Brain microvascular endothelial cell (primary cell): ENCODE data around the gene KAT2B.

Experiments
- DNase-seq: peaks from one replicate; pipeline ENCODE4 v3.0.0-alpha.2; 2020
- H3K27ac ChIP-seq: fragments of 250-450 bp; sonication (Bioruptor Pico); 2 replicates; pipeline ENCODE4 v1.5.1; 2020; ENCODE audit warnings: mild to moderate bottlenecking, moderate library complexity
- H3K27me3 ChIP-seq: fragments of 250-450 bp; sonication (Bioruptor Pico); replicated peaks from 2 replicates; pipeline ENCODE4 v1.5.1; 2020; ENCODE audit warnings: mild to moderate bottlenecking
- H3K36me3 ChIP-seq: fragments of 250-450 bp; sonication (Bioruptor Pico); replicated peaks from 2 replicates; pipeline ENCODE4 v1.5.1; 2020; ENCODE audit warnings: mild to moderate bottlenecking
- H3K4me3 ChIP-seq: 2 replicates; pipeline ENCODE4 v1.5.1; 2011; ENCODE audit warnings: low read depth, mild to moderate bottlenecking, control low read depth, low read length, moderate library complexity
- CTCF ChIP-seq: IDR thresholded peaks from 2 replicates; pipeline ENCODE4 v1.5.1; 2011; ENCODE audit warnings: low read depth, mild to moderate bottlenecking, moderate library complexity, low read length, control low read depth, inconsistent platforms; ENCODE audit errors: missing control alignments
- in situ Hi-C: cut with HindIII; loops from 2 replicates; pipeline ENCODE4 v1.10.0; 2017; ENCODE audit warnings: low sequenced_read_pairs, low pct_ligation_motif_present

The KAT2B gene

GRCh38 chr3:20104167-20104661 is 64.0 kb downstream of the KAT2B start:
- Histone ChIP-seq H3K4me3 (no peak overlapping the region), H3K27me3 (no peaks in the 10 kb centered on the region), H3K27ac (no peak overlapping the region), H3K36me3 (no peaks in the 10 kb centered on the region)
- no peak for TF ChIP-seq CTCF
- in situ Hi-C loops: no loop called here
- DNase-seq: no peak

GRCh38 chr3:20105513-20106280 is 65.5 kb downstream of the KAT2B start:
- in situ Hi-C loops: no loop called here
- no peaks in the 10 kb centered on the region for H3K36me3 ChIP-seq
- no peaks in the 10 kb centered on the region for H3K27me3 ChIP-seq
- H3K27ac ChIP-seq: no peak overlapping the region
- TF ChIP-seq CTCF: no peak
- H3K4me3 ChIP-seq: no peak overlapping the region
- no peak for DNase-seq

DNA sequence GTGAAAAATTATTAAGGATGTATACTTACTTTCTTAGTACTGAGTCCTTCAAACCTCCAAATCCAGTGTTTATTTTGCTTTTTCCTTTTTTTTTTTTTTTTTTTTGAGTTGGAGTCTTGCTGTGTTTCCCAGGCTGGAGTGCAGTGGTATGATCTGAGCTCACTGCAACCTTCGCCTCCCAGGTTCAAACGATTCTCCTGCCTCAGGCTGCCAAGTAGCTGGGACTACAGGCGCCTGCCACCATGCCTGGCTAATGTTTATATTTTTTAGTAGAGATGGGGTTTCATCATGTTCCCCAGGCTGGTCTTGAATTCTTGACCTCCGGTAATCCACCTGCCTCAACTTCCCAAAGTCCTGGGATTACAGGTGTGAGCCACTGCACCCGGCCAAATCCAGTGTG is 67.5 kb downstream of the KAT2B start:
- no peaks in the 10 kb centered on the region for H3K27me3 ChIP-seq
- TF ChIP-seq CTCF: no peak
- DNase-seq: no peak
- no peak overlapping the region for H3K27ac ChIP-seq
- no peaks in the 10 kb centered on the region for H3K36me3 ChIP-seq
- no peak overlapping the region for H3K4me3 ChIP-seq
- in situ Hi-C loops: no loop called here

- H3K27me3 ChIP-seq: no peaks in the 10 kb centered on the region
- no peak for TF ChIP-seq CTCF
- no peak for DNase-seq
- H3K27ac ChIP-seq: no peak overlapping the region
- in situ Hi-C loops: no loop called here
- no peaks in the 10 kb centered on the region for H3K36me3 ChIP-seq
- H3K4me3 ChIP-seq: no peak overlapping the region
These were observed 68.6 kb downstream of the KAT2B start for GRCh38 chr3:20108869-20109268.

- in situ Hi-C loops: no loop called here
- Histone ChIP-seq H3K27ac (no peak overlapping the region), H3K36me3 (no peaks in the 10 kb centered on the region), H3K27me3 (no peaks in the 10 kb centered on the region), H3K4me3 (no peak overlapping the region)
- no peak for TF ChIP-seq CTCF
- no peak for DNase-seq
These were observed 70.6 kb downstream of the KAT2B start for GRCh38 chr3:20110826-20111225.

- Histone ChIP-seq H3K27me3 (no peaks in the 10 kb centered on the region), H3K27ac (no peak overlapping the region), H3K4me3 (no peak overlapping the region), H3K36me3 (no peaks in the 10 kb centered on the region)
- DNase-seq: peak; percentile 7
- no peak for TF ChIP-seq CTCF
- in situ Hi-C loops: no loop called here
These were observed 71.6 kb downstream of the KAT2B start for GRCh38 chr3:20111836-20112235.
